Measurements from ENCODE around the gene DNAJB6.
A peak's percentile ranks its signal among the peaks of the same experiment; 100 is the strongest.
"Not testable (repeated sequence)": the region's sequence is repeated elsewhere in the genome, so short reads cannot be mapped to it uniquely, and the experiment has no call there.

Gene DNAJB6

GRCh38 chr7:157444843-157445135 lies 108.0 kb downstream of the DNAJB6 start:
- no peak for DNase-seq

- no peak for DNase-seq
Measured at GRCh38 chr7:157445246-157445955, 108.6 kb downstream of the DNAJB6 start.

GRCh38 chr7:157445956-157446295 lies 109.1 kb downstream of the DNAJB6 start:
- no peak for DNase-seq

GRCh38 chr7:157446322-157446721 lies 109.5 kb downstream of the DNAJB6 start:
- DNase-seq, result no peak

GRCh38 chr7:157454003-157454402 lies 117.2 kb downstream of the DNAJB6 start:
- DNase-seq, result not testable (repeated sequence)

GRCh38 chr7:157457355-157458253 lies 120.8 kb downstream of the DNAJB6 start:
- peak; percentile 72 for DNase-seq

- DNase-seq, result no peak
Measured at GRCh38 chr7:157458254-157458633, 121.4 kb downstream of the DNAJB6 start.

GRCh38 chr7:157459966-157460365 lies 123.2 kb downstream of the DNAJB6 start:
- no peak for DNase-seq

GRCh38 chr7:157460721-157461120 lies 123.9 kb downstream of the DNAJB6 start:
- DNase-seq, result no peak

GRCh38 chr7:157461573-157462418 lies 125.0 kb downstream of the DNAJB6 start:
- DNase-seq, result no peak

GRCh38 chr7:157462419-157462771 lies 125.6 kb downstream of the DNAJB6 start:
- no peak for DNase-seq

GRCh38 chr7:157462840-157463239 lies 126.0 kb downstream of the DNAJB6 start:
- DNase-seq, result no peak

GRCh38 chr7:157463245-157463644 lies 126.4 kb downstream of the DNAJB6 start:
- no peak for DNase-seq

GRCh38 chr7:157464111-157464970 lies 127.5 kb downstream of the DNAJB6 start:
- peak; percentile 73 for DNase-seq

- peak; percentile 60 for DNase-seq
Measured at GRCh38 chr7:157464971-157465886, 128.4 kb downstream of the DNAJB6 start.

- DNase-seq, result peak; percentile 58
Measured at GRCh38 chr7:157465891-157466866, 129.4 kb downstream of the DNAJB6 start.

- DNase-seq, result no peak
Measured at GRCh38 chr7:157466867-157467261, 130.1 kb downstream of the DNAJB6 start.
